AG08396 (cell line): Measurements from ENCODE around the gene HTT.

Experiments
- DNase-seq: peaks from one replicate; pipeline ENCODE4 v3.0.0; 2012; ENCODE audit warnings: low spot score, mixed read lengths

Gene HTT

DNA sequence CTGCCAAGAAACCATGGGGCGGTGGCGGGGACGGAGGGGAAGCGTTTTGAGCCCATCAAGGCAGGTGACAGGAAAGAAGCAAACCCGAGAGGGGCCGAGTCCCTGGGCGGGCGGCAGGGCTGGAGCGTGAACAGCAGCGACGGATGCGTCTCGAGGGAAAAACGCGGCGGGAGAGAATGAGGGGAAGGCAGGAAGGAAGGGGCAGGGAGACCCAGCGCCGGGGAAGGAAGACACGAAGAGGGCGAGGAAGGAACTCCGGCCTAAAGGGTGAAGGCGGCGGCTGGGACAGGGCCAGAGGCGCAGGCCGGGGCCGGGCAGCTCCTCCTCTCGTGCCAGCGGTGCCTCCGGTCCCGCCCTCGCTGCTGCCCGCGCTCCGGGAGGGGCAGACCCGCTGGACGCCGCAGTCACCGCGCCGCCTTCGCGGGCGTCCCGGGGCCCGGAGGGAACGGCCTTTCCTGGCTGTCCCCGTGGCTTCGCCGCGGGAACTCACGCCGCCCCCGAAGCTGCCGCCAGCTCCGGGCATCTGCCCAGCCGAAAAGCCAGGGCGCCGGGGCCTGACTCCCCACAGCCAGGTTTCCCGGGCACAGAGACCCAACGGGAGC, 217.6 kb downstream of the HTT start:
- peak; percentile 83 for DNase-seq

GRCh38 chr4:3292571-3293400, 218.3 kb downstream of the HTT start, which contains the start of gene RGS12:
Gene RGS12 (plus strand): TSS chr4:3293021. CDS start chr4:3316171, 23,150 bp downstream.
- DNase-seq = peak; percentile 100
